Osteoblast (primary cell): ENCODE measurements around the gene EFNA1. TPM values are rescaled to one million over a fixed set of nuclear protein-coding genes. Genes with fewer than 3 reads are reported as not detected.

Experiments used
- DNase-seq: peaks from one replicate; pipeline ENCODE4 v3.0.0; 2011; ENCODE audit warnings: low spot score, mixed read lengths; ENCODE audit not compliant: insufficient read length; ENCODE audit errors: missing footprints
- H2AFZ ChIP-seq: 2 replicates; pipeline ENCODE4 v1.6.0; 2011; ENCODE audit warnings: mild to moderate bottlenecking, low read length
- H3K27ac ChIP-seq: 2 replicates; pipeline ENCODE4 v1.5.1; 2011; ENCODE audit warnings: mild to moderate bottlenecking, low read depth, low read length, moderate library complexity
- H3K27me3 ChIP-seq: 2 replicates; pipeline ENCODE4 v1.6.0; 2012; ENCODE audit warnings: mild to moderate bottlenecking, control low read depth, inconsistent platforms, low read length, moderate library complexity; ENCODE audit not compliant: insufficient read depth
- H3K36me3 ChIP-seq: 2 replicates; pipeline ENCODE4 v1.5.1; 2011; ENCODE audit warnings: mild to moderate bottlenecking, low read length, control low read depth, moderate library complexity; ENCODE audit not compliant: insufficient read depth
- H3K4me1 ChIP-seq: 2 replicates; pipeline ENCODE4 v1.5.1; 2011; ENCODE audit warnings: mild to moderate bottlenecking, low read length, control low read depth, moderate library complexity; ENCODE audit not compliant: insufficient read depth
- H3K4me2 ChIP-seq: 2 replicates; pipeline ENCODE4 v1.6.0; 2011; ENCODE audit warnings: mild to moderate bottlenecking, low read length; ENCODE audit not compliant: insufficient read depth
- H3K4me3 ChIP-seq: fragments of 200-600 bp; sonication (generic); 3 replicates; pipeline ENCODE4 v1.5.1; 2012; ENCODE audit warnings: mild to moderate bottlenecking, low read length, inconsistent platforms; ENCODE audit not compliant: insufficient read depth
- H3K79me2 ChIP-seq: 2 replicates; pipeline ENCODE4 v1.6.0; 2012; ENCODE audit warnings: mild to moderate bottlenecking, low read length, control low read depth, inconsistent platforms; ENCODE audit not compliant: insufficient read depth
- H3K9me3 ChIP-seq: 2 replicates; pipeline ENCODE4 v1.5.1; 2011; ENCODE audit warnings: low read depth, low read length, control low read depth
- H4K20me1 ChIP-seq: 2 replicates; pipeline ENCODE4 v1.6.0; 2012; ENCODE audit warnings: mild to moderate bottlenecking, low read length, control low read depth; ENCODE audit not compliant: insufficient read depth
- total RNA-seq: library from RNA; depleted of rRNA; stranded (reverse); fragments of >200 nt; gene quantifications from 2 replicates; pipeline ENCODE4 v1.2.3, GENCODE V29; 2012
- TF ChIP-seq, protein P1 (sequence below): IDR thresholded peaks from 2 replicates; pipeline ENCODE4 v1.5.1; 2011; ENCODE audit warnings: mild to moderate bottlenecking, low read depth, low read length, moderate library complexity; ENCODE audit errors: extremely low read depth

Gene EFNA1
- total RNA-seq, 1 donor, result 0.36 TPM

DNA sequence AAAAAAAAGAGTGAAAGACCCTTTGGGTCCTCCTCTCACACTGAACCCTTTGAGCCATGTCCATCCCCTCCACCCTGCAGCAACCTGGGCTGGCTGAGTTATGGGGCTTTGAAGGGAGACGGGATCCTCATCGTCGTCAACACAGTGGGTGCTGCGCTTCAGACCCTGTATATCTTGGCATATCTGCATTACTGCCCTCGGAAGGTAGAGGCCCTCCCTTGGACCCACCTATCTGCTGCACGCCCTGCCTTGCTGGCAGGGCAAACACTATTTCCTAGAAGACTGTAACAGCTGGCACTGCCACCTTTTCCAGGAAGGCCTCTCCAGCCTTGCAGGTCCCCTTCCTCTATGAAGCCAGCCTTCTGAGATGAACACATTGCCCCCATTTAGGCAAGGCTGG lies 9.1 kb downstream of the EFNA1 start:
- Histone ChIP-seq H3K9me3 (no peaks in the 10 kb centered on the region), H3K79me2 (peaks cover 34% of the 10 kb centered on the region), H3K4me3 (peak overlapping the region; percentile 77), H3K4me1 (peaks cover 24% of the 10 kb centered on the region), H3K4me2 (peak overlapping the region; percentile 84), H3K27ac (peak overlapping the region; percentile 97), H2AFZ (no peak overlapping the region), H4K20me1 (no peaks in the 10 kb centered on the region), H3K27me3 (no peaks in the 10 kb centered on the region), H3K36me3 (peaks cover 9% of the 10 kb centered on the region)
- no peak for DNase-seq
- TF ChIP-seq, protein P1, sequence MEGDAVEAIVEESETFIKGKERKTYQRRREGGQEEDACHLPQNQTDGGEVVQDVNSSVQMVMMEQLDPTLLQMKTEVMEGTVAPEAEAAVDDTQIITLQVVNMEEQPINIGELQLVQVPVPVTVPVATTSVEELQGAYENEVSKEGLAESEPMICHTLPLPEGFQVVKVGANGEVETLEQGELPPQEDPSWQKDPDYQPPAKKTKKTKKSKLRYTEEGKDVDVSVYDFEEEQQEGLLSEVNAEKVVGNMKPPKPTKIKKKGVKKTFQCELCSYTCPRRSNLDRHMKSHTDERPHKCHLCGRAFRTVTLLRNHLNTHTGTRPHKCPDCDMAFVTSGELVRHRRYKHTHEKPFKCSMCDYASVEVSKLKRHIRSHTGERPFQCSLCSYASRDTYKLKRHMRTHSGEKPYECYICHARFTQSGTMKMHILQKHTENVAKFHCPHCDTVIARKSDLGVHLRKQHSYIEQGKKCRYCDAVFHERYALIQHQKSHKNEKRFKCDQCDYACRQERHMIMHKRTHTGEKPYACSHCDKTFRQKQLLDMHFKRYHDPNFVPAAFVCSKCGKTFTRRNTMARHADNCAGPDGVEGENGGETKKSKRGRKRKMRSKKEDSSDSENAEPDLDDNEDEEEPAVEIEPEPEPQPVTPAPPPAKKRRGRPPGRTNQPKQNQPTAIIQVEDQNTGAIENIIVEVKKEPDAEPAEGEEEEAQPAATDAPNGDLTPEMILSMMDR, result no peak

DNA sequence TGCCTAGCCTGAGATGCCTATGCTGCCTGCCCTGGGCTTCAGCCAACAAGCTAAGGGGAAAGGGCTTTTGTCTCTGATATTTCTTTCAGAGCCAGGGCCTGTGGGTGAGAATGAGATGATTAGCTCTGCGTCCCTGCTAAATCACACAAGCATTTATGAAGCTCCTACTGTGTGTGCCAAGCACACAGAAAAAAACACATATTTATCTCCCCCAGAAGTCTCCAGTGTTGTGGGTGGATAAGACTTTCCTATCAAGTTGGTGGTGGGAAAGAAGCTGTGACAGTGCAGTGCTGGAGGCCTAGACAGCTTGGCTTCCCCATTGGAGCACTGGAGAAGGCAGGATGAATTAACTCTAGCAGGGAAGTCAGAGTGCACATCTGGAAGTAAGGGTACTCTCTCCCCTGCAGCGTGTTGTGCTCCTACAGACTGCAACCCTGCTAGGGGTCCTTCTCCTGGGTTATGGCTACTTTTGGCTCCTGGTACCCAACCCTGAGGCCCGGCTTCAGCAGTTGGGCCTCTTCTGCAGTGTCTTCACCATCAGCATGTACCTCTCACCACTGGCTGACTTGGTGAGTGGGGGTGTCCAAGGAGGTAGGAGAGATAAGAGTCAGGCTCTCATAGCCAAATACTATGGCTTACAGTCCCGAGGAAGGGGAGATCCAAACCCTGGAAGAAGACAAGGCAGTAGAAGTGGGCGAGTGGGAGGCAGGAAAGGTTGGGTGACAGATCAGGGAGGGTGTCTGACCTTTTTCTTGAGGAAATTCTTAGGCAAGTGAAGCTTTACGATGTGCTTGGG lies 9.7 kb downstream of the EFNA1 start:
- Histone ChIP-seq H3K4me2 (peak overlapping the region; percentile 84), H2AFZ (no peak overlapping the region), H3K4me3 (peak overlapping the region; percentile 77), H3K79me2 (peaks cover 34% of the 10 kb centered on the region), H3K27me3 (no peaks in the 10 kb centered on the region), H4K20me1 (no peaks in the 10 kb centered on the region), H3K27ac (peak overlapping the region; percentile 97), H3K4me1 (peaks cover 24% of the 10 kb centered on the region), H3K36me3 (peaks cover 9% of the 10 kb centered on the region), H3K9me3 (no peaks in the 10 kb centered on the region)
- TF ChIP-seq, protein P1, result no peak
- peak; percentile 74 for DNase-seq

- no peaks in the 10 kb centered on the region for H3K9me3 ChIP-seq
- H3K4me2 ChIP-seq, result peak within 1 kb of the TSS; percentile 79
- H3K27me3 ChIP-seq, result no peaks in the 10 kb centered on the region
- no peaks in the 10 kb centered on the region for H4K20me1 ChIP-seq
- peaks cover 34% of the 10 kb centered on the region for H3K79me2 ChIP-seq
- TF ChIP-seq, protein P1, result no peak
- peak within 1 kb of the TSS; percentile 94 for H2AFZ ChIP-seq
- H3K4me3 ChIP-seq, result peak within 1 kb of the TSS; percentile 89
- peak within 1 kb of the TSS; percentile 85 for H3K27ac ChIP-seq
- peak; percentile 97 for DNase-seq
- peaks cover 17% of the 10 kb centered on the region for H3K4me1 ChIP-seq
- peaks cover 9% of the 10 kb centered on the region for H3K36me3 ChIP-seq
Measured at GRCh38 chr1:155139895-155140629, 12.4 kb downstream of the EFNA1 start, which contains the start of gene DPM3. TSS of gene DPM3 (minus strand) at chr1:155140531. CDS start at chr1:155140240, 291 bp downstream.

DNA sequence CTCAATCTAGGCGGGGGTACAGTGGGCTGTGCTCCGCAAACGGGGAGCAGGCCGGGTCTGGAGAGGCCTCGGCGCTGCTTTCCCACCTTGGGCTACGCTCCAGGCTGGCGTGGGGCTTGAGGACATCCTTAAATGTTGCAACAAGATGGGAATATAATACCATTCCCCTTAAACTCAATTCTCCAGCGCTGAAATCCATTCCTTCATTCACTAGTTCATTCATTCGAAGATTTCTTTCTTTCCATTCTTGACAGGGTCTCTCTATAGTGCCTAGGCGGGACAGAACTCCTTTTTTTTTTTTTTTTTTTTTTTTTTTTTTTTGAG lies 12.9 kb downstream of the EFNA1 start:
- Histone ChIP-seq H3K27me3 (no peaks in the 10 kb centered on the region), H4K20me1 (no peaks in the 10 kb centered on the region), H3K36me3 (peaks cover 9% of the 10 kb centered on the region), H3K4me2 (peak overlapping the region; percentile 79), H2AFZ (peak overlapping the region; percentile 94), H3K79me2 (peaks cover 34% of the 10 kb centered on the region), H3K9me3 (no peaks in the 10 kb centered on the region), H3K4me1 (peaks cover 14% of the 10 kb centered on the region), H3K27ac (peak overlapping the region; percentile 85), H3K4me3 (peak overlapping the region; percentile 89)
- no peak for DNase-seq
- TF ChIP-seq, protein P1, result no peak
